Cardiac fibroblast (primary cell): ENCODE measurements around the gene SORBS2.
A peak's percentile ranks its signal among the peaks of the same experiment; 100 is the strongest.

Experiments
- DNase-seq, 2 donors: peaks; one replicate each; pipeline versions ENCODE4 v3.0.0 to v3.0.0-alpha.2; 2010; ENCODE audit warnings: low read depth in 2 of 2
- H3K4me3 ChIP-seq, 2 donors: replicated peaks in 1 of 2; 1 replicate in 1 of 2; 2 replicates in 1 of 2; pipeline ENCODE4 v1.5.1; 2011; ENCODE audit warnings: low read depth in 2 of 2, low read length in 2 of 2, mild to moderate bottlenecking in 2 of 2, moderate library complexity in 1 of 2
- CTCF ChIP-seq: IDR thresholded peaks from one replicate; pipeline ENCODE4 v1.5.1; 2011; ENCODE audit warnings: low read depth, mild to moderate bottlenecking, low read length, inconsistent platforms

SORBS2 gene

DNA sequence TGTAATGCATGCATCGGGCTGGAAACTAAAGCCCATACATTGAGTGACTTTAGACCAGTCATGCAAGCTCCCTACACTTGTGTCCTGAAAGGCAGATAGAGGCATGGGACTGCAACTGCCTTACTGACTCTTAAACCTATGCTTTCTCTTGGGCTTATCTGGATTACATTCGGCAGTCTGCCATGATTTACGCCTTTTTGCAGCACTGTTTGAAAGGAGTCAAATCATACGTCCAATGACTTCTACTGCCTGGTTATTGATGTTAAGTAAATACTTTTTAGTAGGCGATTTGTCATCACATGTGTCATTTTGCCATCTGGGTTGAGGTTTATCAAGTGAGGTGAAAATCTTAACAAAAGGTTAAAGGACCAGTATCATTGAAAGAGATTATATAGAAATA is 31.5 kb downstream of the SORBS2 start:
- H3K4me3 ChIP-seq, result no peak overlapping the region
- DNase-seq, result no peak
- no peak for TF ChIP-seq CTCF

- peak in 1 of 2 donors; percentile 92 for DNase-seq
- TF ChIP-seq CTCF, result no peak
Measured at GRCh38 chr4:185779517-185779916, 32.5 kb downstream of the SORBS2 start.

DNA sequence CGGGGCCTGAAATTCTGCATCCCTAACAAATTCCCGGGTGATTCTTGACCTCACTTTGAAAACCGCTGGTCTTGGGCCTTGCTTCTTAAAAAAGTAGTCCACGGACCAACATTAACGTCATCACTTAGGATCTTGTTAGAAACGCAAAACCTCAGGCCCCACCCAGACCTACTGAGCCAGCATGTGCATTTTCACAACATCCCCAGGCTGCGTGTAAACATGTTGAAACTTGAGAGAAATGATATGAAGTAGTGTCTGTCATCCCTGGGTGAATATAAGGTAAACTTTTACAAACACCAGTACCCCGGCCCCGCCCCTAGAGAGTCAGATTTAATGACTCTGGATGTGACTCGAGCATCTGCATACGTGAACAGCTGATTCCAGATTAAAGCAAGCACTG is 33.7 kb downstream of the SORBS2 start:
- H3K4me3 ChIP-seq, result no peak overlapping the region
- TF ChIP-seq CTCF, result no peak
- DNase-seq, result peak in 1 of 2 donors; percentile 14

More at GRCh38 chr4:185779517-185779916, 32.5 kb downstream of the SORBS2 start:
- H3K4me3 ChIP-seq, result no peak overlapping the region

DNA sequence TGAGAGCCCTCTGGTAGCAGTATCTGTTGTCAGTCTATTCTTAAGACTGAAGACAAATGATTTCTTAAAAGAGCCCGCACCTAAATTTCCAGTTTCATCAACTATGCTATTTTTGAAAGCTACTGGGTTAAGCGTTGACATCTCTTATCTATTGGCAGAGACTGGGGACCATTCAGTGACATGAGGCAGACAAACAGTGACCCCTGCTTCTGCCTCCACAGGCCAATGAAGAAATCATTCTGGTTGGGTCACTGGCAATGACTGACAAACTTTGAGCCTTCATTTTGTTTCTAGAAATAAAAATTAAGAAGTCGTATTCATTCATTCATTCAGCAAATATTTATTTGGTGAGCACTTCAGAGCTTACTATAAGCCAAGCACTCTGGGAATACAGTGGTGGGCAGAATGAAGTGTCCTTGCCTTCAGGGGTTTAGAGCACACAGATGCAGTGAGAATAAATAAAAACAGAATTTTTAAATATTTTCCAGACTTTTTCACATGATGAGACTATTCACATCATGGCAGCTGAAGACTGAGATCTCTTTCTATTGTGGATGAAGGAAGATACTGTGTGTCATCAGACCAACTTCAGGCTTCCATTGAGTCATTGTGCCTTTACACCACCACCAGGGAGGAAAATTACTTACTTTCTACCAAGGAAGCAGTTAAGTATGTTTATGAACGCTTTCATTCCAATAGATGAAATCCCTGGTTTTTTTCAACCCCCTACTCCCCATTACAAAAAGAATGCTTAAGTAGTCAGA is 36.0 kb downstream of the SORBS2 start:
- H3K4me3 ChIP-seq, result peak overlapping the region in 1 of 2 donors; percentile 63
- TF ChIP-seq CTCF, result no peak
- DNase-seq, result peak; percentile 33 to 64

- peak overlapping the region in 1 of 2 donors; percentile 63 for H3K4me3 ChIP-seq
- no peak for TF ChIP-seq CTCF
- DNase-seq, result peak; percentile 90 to 97
Measured at GRCh38 chr4:185774845-185775680, 36.9 kb downstream of the SORBS2 start.

DNA sequence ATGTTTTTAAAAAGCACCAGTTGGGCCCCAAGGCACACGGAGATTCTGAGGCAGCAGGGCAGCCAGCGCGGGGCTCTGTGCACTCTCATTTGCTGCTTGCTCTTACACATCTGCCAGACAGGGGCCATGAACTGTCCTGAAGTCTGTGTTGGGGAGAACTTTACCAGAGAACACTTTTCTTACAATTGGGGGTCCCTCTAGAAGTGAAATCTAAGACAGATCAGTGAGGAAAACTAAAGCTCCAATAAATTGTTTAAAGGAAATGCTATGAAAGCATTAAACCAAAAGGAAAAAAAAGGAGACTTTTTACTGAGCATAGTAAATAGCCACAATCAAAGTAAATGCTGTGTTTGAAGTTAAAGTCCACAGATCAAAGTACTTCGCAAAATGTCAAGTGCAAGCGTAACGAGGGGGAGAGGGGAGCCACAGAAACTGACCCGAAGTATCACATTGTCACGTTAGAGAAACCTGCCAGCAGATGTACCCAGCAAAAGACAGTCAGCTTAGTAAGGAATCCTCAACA is 37.8 kb downstream of the SORBS2 start:
- H3K4me3 ChIP-seq, result peak overlapping the region in 1 of 2 donors; percentile 63
- TF ChIP-seq CTCF, result no peak
- DNase-seq, result peak in 1 of 2 donors; percentile 46
